ENCODE measurements around the gene SFXN5. TPM values are rescaled to one million over a fixed set of nuclear protein-coding genes. Genes with fewer than 3 reads are reported as not detected.

Gene SFXN5
- total RNA-seq, 6 experiments from 2014 or later, result 33.1 to 73.4 (median 56.6) TPM

- Histone ChIP-seq H3K27me3 (no peaks in the 10 kb centered on the region), H3K4me1 (peaks cover 0 to 8% (median 2%) of the 10 kb centered on the region in 4 donors), H3K9me3 (no peaks in the 10 kb centered on the region), H3K27ac (peak overlapping the region in 1 of 3 donors; percentile 22), H3K36me3 (peaks cover 0 to 15% (median 4%) of the 10 kb centered on the region in 4 donors), H3K4me3 (no peak overlapping the region)
- peak in 1 of 3 donors; percentile 40 for DNase-seq
- 93% methylated on average over 14 of the region's 21 CpGs for WGBS (ENCODE audit: insufficient coverage, low coverage, low lambda C conversion rate, missing lambda C conversion rate)
- TF ChIP-seq POLR2A (IDR thresholded peaks at IDR 0.05), result no peak
- TF ChIP-seq CTCF (IDR thresholded peaks at IDR 0.05), result no peak
- no peak for ATAC-seq
- intact Hi-C loops (cut with DNase I), result no loop called here
Measured at GRCh38 chr2:73007991-73008765, 63.3 kb downstream of the SFXN5 start.

GRCh38 chr2:73006969-73007710 is 64.4 kb downstream of the SFXN5 start:
- H3K9me3 ChIP-seq, result no peaks in the 10 kb centered on the region
- no peak overlapping the region for H3K4me3 ChIP-seq
- intact Hi-C loops (cut with DNase I), result no loop called here
- ATAC-seq (peak; percentile 12 to 54 (median 39)), DNase-seq (no peak)
- WGBS (ENCODE audit: insufficient coverage, low coverage, low lambda C conversion rate, missing lambda C conversion rate), result 86% methylated on average over 14 of the region's 14 CpGs
- peak overlapping the region; percentile 12 to 22 (median 19) for H3K27ac ChIP-seq
- peaks cover 0 to 18% (median 7%) of the 10 kb centered on the region in 4 donors for H3K4me1 ChIP-seq
- no peaks in the 10 kb centered on the region for H3K27me3 ChIP-seq
- peaks cover 0 to 15% (median 4%) of the 10 kb centered on the region in 4 donors for H3K36me3 ChIP-seq
- TF ChIP-seq CTCF (IDR thresholded peaks at IDR 0.05), result no peak
- no peak for TF ChIP-seq POLR2A (IDR thresholded peaks at IDR 0.05)

- TF ChIP-seq CTCF (IDR thresholded peaks at IDR 0.05) (no peak), POLR2A (IDR thresholded peaks at IDR 0.05) (no peak)
- 77% methylated on average over 10 of the region's 14 CpGs for WGBS (ENCODE audit: insufficient coverage, low coverage, low lambda C conversion rate, missing lambda C conversion rate)
- ATAC-seq, result no peak
- Histone ChIP-seq H3K4me1 (peaks cover 0 to 30% (median 19%) of the 10 kb centered on the region in 4 donors), H3K27me3 (no peaks in the 10 kb centered on the region), H3K27ac (no peak overlapping the region), H3K9me3 (no peaks in the 10 kb centered on the region), H3K4me3 (no peak overlapping the region), H3K36me3 (peaks cover 0 to 15% (median 4%) of the 10 kb centered on the region in 4 donors)
- peak in 1 of 3 donors; percentile 46 for DNase-seq
- intact Hi-C loops (cut with DNase I), result no loop called here
Measured at GRCh38 chr2:73004889-73005596, 66.5 kb downstream of the SFXN5 start.

GRCh38 chr2:73004466-73004865 is 67.0 kb downstream of the SFXN5 start:
- ATAC-seq (no peak), DNase-seq (no peak)
- Histone ChIP-seq H3K27ac (no peak overlapping the region), H3K4me1 (peaks cover 0 to 36% (median 22%) of the 10 kb centered on the region in 4 donors), H3K36me3 (peaks cover 0 to 11% (median 4%) of the 10 kb centered on the region in 4 donors), H3K9me3 (no peaks in the 10 kb centered on the region), H3K27me3 (no peaks in the 10 kb centered on the region), H3K4me3 (no peak overlapping the region)
- 87% methylated on average over 9 of the region's 12 CpGs for WGBS (ENCODE audit: insufficient coverage, low coverage, low lambda C conversion rate, missing lambda C conversion rate)
- TF ChIP-seq CTCF (IDR thresholded peaks at IDR 0.05) (no peak), POLR2A (IDR thresholded peaks at IDR 0.05) (no peak)
- intact Hi-C loops (cut with DNase I), result no loop called here

All from right lobe of liver (tissue), 6 donors.